ENCODE data around the gene CCDC200.
"Not testable (repeated sequence)": the region's sequence is repeated elsewhere in the genome, so short reads cannot be mapped to it uniquely, and the experiment has no call there.

CCDC200 gene

DNA sequence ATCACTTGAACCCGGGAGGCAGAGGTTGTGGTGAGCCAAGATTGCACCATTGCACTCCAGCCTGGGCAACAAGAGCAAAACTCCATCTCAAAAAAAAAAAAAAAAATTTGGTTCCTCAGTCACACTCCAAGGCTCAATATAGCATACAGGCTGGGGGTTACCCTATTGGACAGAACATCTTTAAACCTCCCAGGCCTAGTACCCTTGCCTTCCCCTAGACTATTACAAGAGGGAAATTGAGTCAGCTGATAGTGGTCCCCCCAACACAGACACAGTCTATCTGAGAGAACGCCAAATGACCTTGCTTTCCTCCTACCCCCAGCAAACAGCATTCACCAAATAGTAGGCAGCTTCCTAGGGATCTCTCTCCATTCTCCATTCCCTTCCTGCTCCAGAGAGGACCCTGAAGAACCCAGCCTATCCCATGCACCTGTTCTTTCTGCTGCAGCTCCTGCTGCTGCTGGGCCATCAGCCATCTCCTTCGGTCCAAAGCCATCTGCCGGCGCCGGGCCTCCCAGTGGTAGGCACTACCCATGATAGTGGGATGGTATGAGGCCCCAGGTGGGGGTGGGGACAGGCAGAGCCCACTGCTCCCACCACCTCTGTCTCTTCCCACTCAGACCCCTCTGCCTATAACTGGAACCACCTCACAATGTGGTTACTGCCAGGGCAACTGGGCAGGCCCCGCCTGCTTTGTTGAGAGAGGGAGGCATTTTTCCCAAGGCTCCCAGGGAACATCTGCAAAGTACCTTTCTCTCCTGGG is at the start of gene CCDC200:
Gene CCDC200, minus strand, starts transcription at position 604 of the 763 bp plus-strand sequence. Its CDS starts 69 bp downstream, at position 535.
- DNase-seq: not testable (repeated sequence)

- DNase-seq: not testable (repeated sequence)
These were observed 44.5 kb upstream of the CCDC200 start for GRCh38 chr17:43272914-43273313.

DNA sequence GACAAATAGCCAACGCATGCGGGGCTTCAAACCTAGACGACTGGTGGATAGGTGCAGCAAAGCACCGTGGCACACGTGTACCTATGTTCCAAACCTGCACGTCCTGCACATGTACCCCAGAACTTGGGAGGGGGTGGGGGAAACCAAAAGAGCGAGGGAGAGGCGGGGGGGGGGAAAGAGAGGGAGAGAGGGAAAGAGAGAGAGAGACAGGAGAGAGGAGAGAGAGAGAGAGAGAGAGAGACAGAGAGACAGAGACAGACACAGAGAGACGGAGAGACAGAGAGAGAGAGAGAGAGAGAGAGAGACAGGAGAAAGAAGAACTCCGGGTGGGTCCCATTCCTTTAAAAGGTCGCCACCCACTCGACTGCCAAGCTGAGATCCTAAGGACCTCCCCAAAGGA is 44.1 kb upstream of the CCDC200 start:
- not testable (repeated sequence) for DNase-seq

GRCh38 chr17:43270552-43271504 is 42.4 kb upstream of the CCDC200 start:
- DNase-seq: not testable (repeated sequence)

DNA sequence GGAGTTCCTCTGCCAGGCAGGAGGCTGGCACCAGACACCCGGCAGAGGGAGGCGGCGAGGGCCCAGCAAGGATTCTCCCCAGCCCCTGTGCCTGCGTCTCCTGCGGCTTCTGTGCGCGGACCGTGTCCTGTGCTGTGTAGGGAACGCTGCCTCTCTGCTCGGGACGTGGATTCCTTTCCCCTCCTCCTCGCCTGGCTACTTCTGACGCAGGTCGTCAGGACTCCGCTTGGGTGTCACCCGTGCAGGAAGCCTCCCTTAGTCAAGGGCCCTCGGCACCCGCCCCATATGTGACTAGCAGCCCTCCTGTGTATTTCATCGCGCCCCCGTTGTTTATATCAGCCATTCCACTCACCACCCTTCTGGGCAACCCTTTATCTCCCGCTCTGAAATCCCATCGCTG is 18.0 kb upstream of the CCDC200 start:
- DNase-seq: not testable (repeated sequence)

- DNase-seq: not testable (repeated sequence)
These were observed 12.4 kb upstream of the CCDC200 start for GRCh38 chr17:43240596-43241352.

GRCh38 chr17:43239597-43239996 is 11.2 kb upstream of the CCDC200 start:
- DNase-seq: not testable (repeated sequence)

DNA sequence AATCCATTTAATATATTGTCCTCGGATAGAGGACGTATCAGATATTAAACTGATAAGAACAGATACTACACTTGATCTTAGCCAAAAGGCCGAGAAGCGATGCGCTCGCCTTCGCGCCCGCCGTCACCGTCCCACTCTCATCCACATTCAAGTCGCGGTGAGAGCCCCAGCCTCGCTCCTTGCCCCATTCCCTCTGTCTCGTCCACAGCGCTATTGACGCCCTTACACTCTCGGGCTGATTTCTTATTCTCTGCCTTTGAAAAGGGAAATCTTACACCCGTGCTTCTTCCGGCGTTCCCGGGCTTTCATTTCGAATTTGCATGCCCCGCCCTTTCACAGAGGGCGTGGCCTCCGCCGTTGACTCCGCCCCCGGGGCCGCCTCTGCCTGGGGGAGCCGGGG is 5.5 kb upstream of the CCDC200 start, which contains the start of gene RNU2-1:
Gene RNU2-1, minus strand, starts transcription at position 101 of the 400 bp plus-strand sequence.
- DNase-seq: not testable (repeated sequence)

DNA sequence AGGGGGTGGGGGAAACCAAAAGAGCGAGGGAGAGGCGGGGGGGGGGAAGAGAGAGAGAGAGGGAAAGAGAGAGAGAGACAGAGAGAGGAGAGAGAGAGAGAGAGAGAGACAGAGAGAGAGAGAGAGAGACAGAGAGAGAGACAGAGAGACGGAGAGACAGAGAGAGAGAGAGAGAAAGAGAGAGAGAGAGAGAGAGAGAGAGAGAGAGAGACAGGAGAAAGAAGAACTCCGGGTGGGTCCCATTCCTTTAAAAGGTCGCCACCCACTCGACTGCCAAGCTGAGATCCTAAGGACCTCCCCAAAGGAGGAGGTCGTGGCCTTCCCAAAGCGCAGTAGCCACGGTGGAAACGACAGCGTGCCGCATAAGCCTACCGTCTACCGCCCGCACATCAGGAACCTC is 4.8 kb upstream of the CCDC200 start:
- DNase-seq: not testable (repeated sequence)

DNA sequence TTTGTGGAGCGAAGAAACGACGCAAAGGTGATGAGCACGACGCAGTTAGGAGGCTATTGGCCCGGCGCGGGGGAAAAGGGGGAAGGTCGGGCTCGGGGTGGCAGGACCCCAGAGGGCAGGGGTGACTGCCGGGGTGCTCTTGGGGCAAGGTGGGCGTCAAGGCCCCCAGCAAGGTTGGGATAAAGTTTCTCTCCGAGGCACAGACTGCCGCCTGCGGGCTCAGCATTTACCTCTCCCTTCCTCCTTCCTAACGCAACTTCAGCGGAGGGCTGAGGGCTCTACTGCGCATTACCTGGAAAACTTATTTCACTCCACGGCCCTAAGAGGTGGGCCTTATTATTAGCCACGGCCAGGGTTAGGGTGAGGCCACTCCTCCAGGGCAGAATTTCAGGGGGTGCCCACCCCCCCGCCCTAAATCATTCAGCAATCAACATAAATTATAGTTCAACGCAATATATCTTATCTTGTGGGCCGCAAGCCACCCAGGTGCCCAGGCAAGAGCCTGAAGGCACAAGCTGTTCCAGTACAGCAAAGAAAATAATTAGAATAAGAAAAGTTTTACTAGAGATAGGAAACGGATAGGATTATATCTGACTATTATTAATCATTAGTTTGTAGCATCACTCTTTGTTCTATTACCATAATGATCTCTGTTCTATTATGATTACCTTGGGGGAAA is 3.7 kb upstream of the CCDC200 start:
- not testable (repeated sequence) for DNase-seq

DNA sequence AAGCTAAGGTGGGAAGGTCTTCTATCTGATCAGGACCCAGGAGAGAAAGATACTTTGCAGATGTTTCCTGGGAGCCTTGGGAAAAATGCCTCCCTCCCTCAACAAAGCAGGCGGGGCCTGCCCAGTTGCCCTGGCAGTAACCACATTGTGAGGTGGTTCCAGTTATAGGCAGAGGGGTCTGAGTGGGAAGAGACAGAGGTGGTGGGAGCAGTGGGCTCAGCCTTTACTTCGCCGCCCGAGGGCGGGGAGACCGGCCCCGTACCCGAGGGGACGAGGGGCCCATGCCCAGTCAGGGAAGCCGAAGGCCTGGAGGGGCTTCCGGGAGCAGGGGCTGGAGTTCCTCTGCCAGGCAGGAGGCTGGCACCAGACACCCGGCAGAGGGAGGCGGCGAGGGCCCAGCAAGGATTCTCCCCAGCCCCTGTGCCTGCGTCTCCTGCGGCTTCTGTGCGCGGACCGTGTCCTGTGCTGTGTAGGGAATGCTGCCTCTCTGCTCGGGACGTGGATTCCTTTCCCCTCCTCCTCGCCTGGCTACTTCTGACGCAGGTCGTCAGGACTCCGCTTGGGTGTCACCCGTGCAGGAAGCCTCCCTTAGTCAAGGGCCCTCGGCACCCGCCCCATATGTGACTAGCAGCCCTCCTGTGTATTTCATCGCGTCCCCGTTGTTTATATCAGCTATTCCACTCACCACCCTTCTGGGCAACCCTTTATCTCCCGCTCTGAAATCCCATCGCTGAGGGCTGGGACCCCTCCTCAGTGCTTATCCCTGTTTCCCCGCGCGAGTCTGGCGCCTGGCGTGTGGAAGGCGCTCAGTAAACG is 3.0 kb upstream of the CCDC200 start:
- DNase-seq: not testable (repeated sequence)

GRCh38 chr17:43226393-43226792 is 2.0 kb downstream of the CCDC200 start:
- no peak for DNase-seq

- DNase-seq: no peak
These were observed 4.2 kb downstream of the CCDC200 start for GRCh38 chr17:43224146-43224705.

DNA sequence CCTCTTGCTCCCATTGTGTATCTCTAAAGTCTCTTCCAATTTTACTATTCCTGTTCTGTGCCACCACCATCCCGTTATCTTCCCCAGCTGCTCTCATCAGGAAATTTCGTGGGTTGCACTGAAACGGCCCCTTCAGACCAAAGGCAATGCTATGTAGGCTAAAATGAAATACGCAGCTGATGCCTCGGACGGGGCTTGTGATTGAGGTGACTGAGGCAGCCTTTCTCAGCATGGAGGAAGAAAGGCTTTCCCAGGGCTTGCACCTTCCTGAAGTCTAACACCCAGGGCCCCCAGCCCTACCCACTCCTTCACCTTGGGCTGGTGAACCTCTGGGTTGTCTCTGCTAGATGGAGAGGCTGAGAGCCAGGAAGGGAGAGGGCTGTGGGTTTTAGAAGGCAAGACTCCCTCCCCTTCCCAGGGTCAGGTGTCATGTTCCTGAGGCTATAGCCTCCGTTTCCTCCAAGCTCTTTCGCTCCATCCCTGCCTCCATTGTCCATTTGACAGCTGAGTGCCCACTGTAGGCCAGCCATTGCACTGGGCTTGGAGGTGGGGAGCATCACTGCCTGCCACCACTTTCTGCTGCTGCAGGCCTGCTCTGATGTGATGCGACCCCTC is 7.8 kb downstream of the CCDC200 start:
- no peak for DNase-seq

- DNase-seq: no peak
These were observed 8.6 kb downstream of the CCDC200 start for GRCh38 chr17:43219746-43220380.

GRCh38 chr17:43219001-43219400 is 9.4 kb downstream of the CCDC200 start:
- DNase-seq: no peak

GRCh38 chr17:43217614-43218087 is 10.8 kb downstream of the CCDC200 start:
- DNase-seq: no peak

GRCh38 chr17:43216762-43217613 is 11.4 kb downstream of the CCDC200 start:
- no peak for DNase-seq

DNA sequence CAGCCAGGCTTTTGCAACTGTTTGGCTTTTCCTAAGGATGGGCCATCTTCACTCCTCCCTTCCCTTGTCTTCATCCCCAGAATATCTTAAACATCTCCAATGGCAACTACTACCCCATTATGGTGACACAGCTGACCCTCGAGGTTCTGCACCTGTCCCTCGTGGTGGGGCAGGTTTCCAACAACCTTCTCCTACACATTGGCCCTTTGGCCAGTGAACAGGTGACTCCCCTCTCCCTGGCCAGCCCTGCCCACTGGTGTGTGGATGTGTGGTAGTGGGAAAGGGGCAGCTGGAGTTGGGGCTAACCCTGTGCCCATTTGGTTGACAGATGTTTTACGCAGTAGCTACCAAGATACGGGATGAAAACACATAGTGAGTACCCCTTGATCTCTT is 12.1 kb downstream of the CCDC200 start:
- DNase-seq: no peak
